Smooth muscle cell (in vitro differentiated cells): ENCODE data around the gene PHF23. TPM values are rescaled to one million over a fixed set of nuclear protein-coding genes. Genes with fewer than 3 reads are reported as not detected.
A peak's percentile ranks its signal among the peaks of the same experiment; 100 is the strongest.

Source experiments
- DNase-seq: peaks from one replicate; lab custom pipeline; 2025; ENCODE audit not compliant: unreplicated experiment; lab: John Stamatoyannopoulos, UW
- H2AFZ ChIP-seq: fragments of 200-600 bp; sonication (generic); 2 replicates; pipeline ENCODE4 v1.6.0; 2016; ENCODE audit warnings: antibody characterized with exemption, low read depth, mild to moderate bottlenecking
- H3F3A ChIP-seq: fragments of 200-600 bp; sonication (generic); 2 replicates; pipeline ENCODE4 v1.6.0; 2017; ENCODE audit warnings: antibody characterized with exemption, low read depth
- H3K27ac ChIP-seq: fragments of 200-600 bp; sonication (generic); 2 replicates; pipeline ENCODE4 v1.5.1; 2016; ENCODE audit warnings: low read depth, mild to moderate bottlenecking
- H3K27me3 ChIP-seq: fragments of 200-600 bp; sonication (generic); 2 replicates; pipeline ENCODE4 v1.6.1; 2016; ENCODE audit warnings: low read depth, mild to moderate bottlenecking
- H3K36me3 ChIP-seq: fragments of 200-600 bp; sonication (generic); 2 replicates; pipeline ENCODE4 v1.5.1; 2016; ENCODE audit warnings: low read depth
- H3K4me1 ChIP-seq: fragments of 200-600 bp; sonication (generic); 2 replicates; pipeline ENCODE4 v1.5.1; 2016; ENCODE audit warnings: low read depth
- H3K4me2 ChIP-seq: fragments of 200-600 bp; sonication (generic); 2 replicates; pipeline ENCODE4 v1.6.0; 2016; ENCODE audit warnings: mild to moderate bottlenecking
- H3K4me3 ChIP-seq: fragments of 200-600 bp; sonication (generic); 2 replicates; pipeline ENCODE4 v1.5.1; 2016; ENCODE audit warnings: mild to moderate bottlenecking
- H3K79me2 ChIP-seq: fragments of 200-600 bp; sonication (generic); 2 replicates; pipeline ENCODE4 v1.6.0; 2016; ENCODE audit warnings: low read depth, mild to moderate bottlenecking
- H3K9ac ChIP-seq: fragments of 200-600 bp; sonication (generic); 2 replicates; pipeline ENCODE4 v1.6.0; 2016; ENCODE audit warnings: low read depth
- H3K9me3 ChIP-seq: fragments of 200-600 bp; sonication (generic); replicated peaks from 2 replicates; pipeline ENCODE4 v1.5.1; 2016; ENCODE audit warnings: low read depth
- H4K20me1 ChIP-seq: fragments of 200-600 bp; sonication (generic); 2 replicates; pipeline ENCODE4 v1.6.0; 2016; ENCODE audit warnings: low read depth
- CTCF ChIP-seq: fragments of 200-600 bp; sonication (generic); IDR thresholded peaks from 2 replicates; pipeline ENCODE4 v1.5.1; 2017; ENCODE audit warnings: borderline replicate concordance, mild to moderate bottlenecking, antibody characterized with exemption; ENCODE audit not compliant: insufficient read depth, poor library complexity, severe bottlenecking
- WGBS: methylation state at CpG from one replicate; pipeline ENCODE4 v1.1.7; 2016; ENCODE audit warnings: low lambda C conversion rate; 5-methylcytosine and 5-hydroxymethylcytosine counted together
- polyA plus RNA-seq: library from polyadenylated mRNA; unstranded; fragments of >200 nt; fragmentation: Nextera tagmentation; extraction: Ambion mirVana; gene quantifications from 2 replicates; pipeline ENCODE4 v1.2.1, GENCODE V29; 2016
- total RNA-seq: library from RNA; depleted of rRNA; stranded (reverse); fragments of >200 nt; gene quantifications from 2 replicates; pipeline ENCODE4 v1.2.3, GENCODE V29; 2014

PHF23 gene
- total and polyA plus RNA-seq, 2 experiments from 2014 or later, result 33.8 to 48.5 TPM

GRCh38 chr17:7260151-7260550 is 20.9 kb upstream of the PHF23 start:
- H3K9me3 ChIP-seq, result no peaks in the 10 kb centered on the region
- H3K79me2 ChIP-seq, result no peaks in the 10 kb centered on the region
- TF ChIP-seq CTCF, result no peak
- peaks cover 5% of the 10 kb centered on the region for H3K4me1 ChIP-seq
- peak overlapping the region; percentile 59 for H3K4me3 ChIP-seq
- H3K36me3 ChIP-seq, result no peaks in the 10 kb centered on the region
- no peak overlapping the region for H3K27ac ChIP-seq
- H3K27me3 ChIP-seq, result peaks cover 31% of the 10 kb centered on the region
- no peaks in the 10 kb centered on the region for H4K20me1 ChIP-seq
- peaks cover 15% of the 10 kb centered on the region for H3F3A ChIP-seq
- 93% methylated on average over 4 of the region's 4 CpGs for WGBS
- no peak overlapping the region for H2AFZ ChIP-seq
- DNase-seq, result no peak
- H3K4me2 ChIP-seq, result peak overlapping the region; percentile 87
- H3K9ac ChIP-seq, result no peak overlapping the region

- Histone ChIP-seq H3K9ac (no peak overlapping the region), H3K27me3 (peaks cover 31% of the 10 kb centered on the region), H3F3A (peaks cover 15% of the 10 kb centered on the region), H3K27ac (no peak overlapping the region), H3K9me3 (no peaks in the 10 kb centered on the region), H2AFZ (no peak overlapping the region), H4K20me1 (no peaks in the 10 kb centered on the region), H3K4me3 (peak overlapping the region; percentile 59), H3K4me1 (peaks cover 5% of the 10 kb centered on the region), H3K79me2 (no peaks in the 10 kb centered on the region), H3K36me3 (no peaks in the 10 kb centered on the region), H3K4me2 (no peak overlapping the region)
- 97% methylated on average over 6 of the region's 6 CpGs for WGBS
- no peak for TF ChIP-seq CTCF
- no peak for DNase-seq
Observed at GRCh38 chr17:7259555-7259889, 20.3 kb upstream of the PHF23 start.

GRCh38 chr17:7258731-7259554 is 19.7 kb upstream of the PHF23 start:
- WGBS, result 70% methylated on average over 7 of the region's 7 CpGs
- Histone ChIP-seq H3K4me3 (peak overlapping the region; percentile 59), H3K27me3 (peaks cover 31% of the 10 kb centered on the region), H3K79me2 (no peaks in the 10 kb centered on the region), H4K20me1 (no peaks in the 10 kb centered on the region), H3F3A (peaks cover 12% of the 10 kb centered on the region), H3K36me3 (no peaks in the 10 kb centered on the region), H3K9ac (no peak overlapping the region), H3K27ac (no peak overlapping the region), H3K4me1 (peaks cover 5% of the 10 kb centered on the region), H3K9me3 (no peaks in the 10 kb centered on the region), H2AFZ (no peak overlapping the region), H3K4me2 (no peak overlapping the region)
- no peak for DNase-seq
- TF ChIP-seq CTCF, result no peak
